Lung (tissue), 12 donors: ENCODE results near the gene MRPL9. TPM values are rescaled to one million over a fixed set of nuclear protein-coding genes. Genes with fewer than 3 reads are reported as not detected.

ENCODE experiments used
- ATAC-seq: fragments of 200-7000 bp; cut with Tn5 transposase; one replicate; pipeline ENCODE4 v1.9.1; 2020; ENCODE audit warnings: moderate number of reproducible peaks; ENCODE audit not compliant: insufficient read depth, low FRiP score
- DNase-seq, 3 donors: peaks; one replicate each; pipeline ENCODE4 v3.0.0-alpha.2; 2013 to 2017
- H3K27ac ChIP-seq, 2 donors: one replicate each; pipeline ENCODE4 v1.5.1; 2013; ENCODE audit warnings: mild to moderate bottlenecking in 2 of 2, moderate library complexity in 2 of 2, control low read depth in 1 of 2, inconsistent platforms in 1 of 2, low read depth in 1 of 2, low read length in 1 of 2
- H3K27me3 ChIP-seq, 3 donors: one replicate each; pipeline ENCODE4 v1.5.1; 2013; ENCODE audit warnings: low read length in 2 of 3; ENCODE audit not compliant: control insufficient read depth in 3 of 3, insufficient read depth in 3 of 3
- H3K36me3 ChIP-seq, 4 donors: one replicate each; pipeline ENCODE4 v1.5.1; 2013; ENCODE audit warnings: low read length in 4 of 4, mild to moderate bottlenecking in 1 of 4, moderate library complexity in 1 of 4; ENCODE audit not compliant: control insufficient read depth in 4 of 4, insufficient read depth in 4 of 4
- H3K4me1 ChIP-seq, 5 donors: one replicate each; pipeline ENCODE4 v1.5.1; 2013; ENCODE audit warnings: low read length in 5 of 5, mild to moderate bottlenecking in 2 of 5, moderate library complexity in 1 of 5; ENCODE audit not compliant: control insufficient read depth in 5 of 5, insufficient read depth in 5 of 5
- H3K4me3 ChIP-seq: one replicate; pipeline ENCODE4 v1.5.1; 2013; ENCODE audit warnings: mild to moderate bottlenecking, control low read depth, moderate library complexity
- H3K9ac ChIP-seq, 2 donors: one replicate each; pipeline ENCODE4 v1.5.1; 2013; ENCODE audit warnings: low read length in 2 of 2, control low read depth in 1 of 2; ENCODE audit not compliant: insufficient read depth in 1 of 2
- H3K9me3 ChIP-seq, 4 donors: one replicate each; pipeline ENCODE4 v1.5.1; 2013; ENCODE audit warnings: low read length in 3 of 4, mild to moderate bottlenecking in 1 of 4, moderate library complexity in 1 of 4; ENCODE audit not compliant: control insufficient read depth in 4 of 4, insufficient read depth in 3 of 4
- CTCF ChIP-seq: IDR thresholded peaks from 2 replicates; pipeline ENCODE4 v1.5.1; 2012; ENCODE audit warnings: mild to moderate bottlenecking; ENCODE audit errors: control extremely low read depth, extremely low read depth
- WGBS, 2 donors: extraction: QIAGEN DNeasy Blood & Tissue Kit; methylation state at CpG; one replicate each; pipeline ENCODE4 v1.1.7; 2013; 5-methylcytosine and 5-hydroxymethylcytosine counted together
- polyA plus RNA-seq, 2 donors: library from polyadenylated mRNA; stranded (reverse); fragments of 200-250 nt; gene quantifications; one replicate each; pipeline ENCODE4 v1.2.1, GENCODE V29; 2013
- total RNA-seq, 2 donors: library from RNA; depleted of rRNA in 1 of 2; stranded (reverse); fragments of >200 nt in 1 of 2; gene quantifications; one replicate each; pipeline ENCODE4 v1.2.1, GENCODE V29; 2014 to 2021
- donor health status: control.
- donor health status: control.
- donor health status: Bipolar disorder and iron deficiency.
- donor health status: healthy.
- donor health status: DM: yes; HTN: yes; CAD: no.

Gene MRPL9
- total and polyA plus RNA-seq, 4 donors: 51.0 to 68.1 (median 55.6) TPM

GRCh38 chr1:151723726-151724370, 39.4 kb downstream of the MRPL9 start:
- ATAC-seq (no peak), DNase-seq (no peak)
- H3K9ac ChIP-seq: no peak overlapping the region
- H3K4me1 ChIP-seq: peaks cover 3 to 11% (median 4%) of the 10 kb centered on the region in 5 donors
- 37 to 46% methylated on average over 3 of the region's 3 CpGs for WGBS, 2 donors
- H3K36me3 ChIP-seq: no peaks in the 10 kb centered on the region
- no peak overlapping the region for H3K4me3 ChIP-seq
- peaks cover 3 to 21% (median 19%) of the 10 kb centered on the region in 3 donors for H3K27me3 ChIP-seq
- H3K27ac ChIP-seq: no peak overlapping the region
- H3K9me3 ChIP-seq: no peaks in the 10 kb centered on the region
- TF ChIP-seq CTCF: no peak

- Histone ChIP-seq H3K27ac (no peak overlapping the region), H3K27me3 (peaks cover 3 to 27% (median 27%) of the 10 kb centered on the region in 3 donors), H3K36me3 (no peaks in the 10 kb centered on the region), H3K9me3 (no peaks in the 10 kb centered on the region), H3K4me1 (peaks cover 3 to 19% (median 9%) of the 10 kb centered on the region in 5 donors), H3K9ac (peak overlapping the region in 1 of 2 donors; percentile 9), H3K4me3 (no peak overlapping the region)
- ATAC-seq (no peak), DNase-seq (no peak)
- 21 to 32% methylated on average over 17 of the region's 17 CpGs for WGBS, 2 donors
- TF ChIP-seq CTCF: no peak
Measured at GRCh38 chr1:151721788-151722510, 41.3 kb downstream of the MRPL9 start.

GRCh38 chr1:151720974-151721787, 42.1 kb downstream of the MRPL9 start, which contains the start of gene RIIAD1:
Gene RIIAD1, plus strand, starts transcription at chr1:151721522. Its CDS starts 15 bp downstream, at chr1:151721537.
- H3K9me3 ChIP-seq: no peaks in the 10 kb centered on the region
- peak within 1 kb of the TSS; percentile 26 for H3K4me3 ChIP-seq
- H3K27ac ChIP-seq: peak within 1 kb of the TSS in 1 of 2 donors; percentile 63
- DNase-seq: peak; percentile 46 to 60 (median 55)
- H3K36me3 ChIP-seq: no peaks in the 10 kb centered on the region
- H3K9ac ChIP-seq: peak within 1 kb of the TSS; percentile 4 to 70
- H3K4me1 ChIP-seq: peaks cover 3 to 22% (median 13%) of the 10 kb centered on the region in 5 donors
- 3% methylated on average over 35 to 44 of the region's 44 CpGs for WGBS, 2 donors
- ATAC-seq: no peak
- TF ChIP-seq CTCF: no peak
- peaks cover 3 to 28% (median 24%) of the 10 kb centered on the region in 3 donors for H3K27me3 ChIP-seq
